HG03280 (cell line): ENCODE measurements around the gene SPON1.
A peak's percentile ranks its signal among the peaks of the same experiment; 100 is the strongest.
"Not testable (repeated sequence)": the region's sequence is repeated elsewhere in the genome, so short reads cannot be mapped to it uniquely, and the experiment has no call there.

Experiments used
- ATAC-seq: cut with Tn5 transposase; IDR thresholded peaks from one replicate; pipeline ENCODE4 v1.9.1; 2021; ENCODE audit warnings: mild to moderate bottlenecking, moderate library complexity; ENCODE audit not compliant: unreplicated experiment

The SPON1 gene

GRCh38 chr11:14261066-14261465 lies 298.5 kb downstream of the SPON1 start:
- ATAC-seq = no peak

GRCh38 chr11:14262271-14262846 lies 299.8 kb downstream of the SPON1 start:
- ATAC-seq = no peak

- ATAC-seq = no peak
Measured at GRCh38 chr11:14264966-14265365, 302.4 kb downstream of the SPON1 start.

- no peak for ATAC-seq
Measured at GRCh38 chr11:14266622-14267021, 304.1 kb downstream of the SPON1 start.

GRCh38 chr11:14267861-14268635 lies 305.5 kb downstream of the SPON1 start:
- ATAC-seq = no peak

GRCh38 chr11:14269692-14270573 lies 307.4 kb downstream of the SPON1 start:
- no peak for ATAC-seq

- ATAC-seq = no peak
Measured at GRCh38 chr11:14270690-14271542, 308.4 kb downstream of the SPON1 start.

- no peak for ATAC-seq
Measured at GRCh38 chr11:14273895-14274294, 311.4 kb downstream of the SPON1 start.

GRCh38 chr11:14275076-14275475 lies 312.6 kb downstream of the SPON1 start:
- no peak for ATAC-seq

- not testable (repeated sequence) for ATAC-seq
Measured at GRCh38 chr11:14278869-14279268, 316.3 kb downstream of the SPON1 start.

GRCh38 chr11:14288189-14288935 lies 325.8 kb downstream of the SPON1 start:
- no peak for ATAC-seq

- ATAC-seq = no peak
Measured at GRCh38 chr11:14290422-14290821, 327.9 kb downstream of the SPON1 start.

- ATAC-seq = no peak
Measured at GRCh38 chr11:14299921-14300320, 337.4 kb downstream of the SPON1 start.

- ATAC-seq = peak; percentile 75
Measured at GRCh38 chr11:14300661-14301304, 338.3 kb downstream of the SPON1 start.

- ATAC-seq = no peak
Measured at GRCh38 chr11:14304601-14305000, 342.1 kb downstream of the SPON1 start.

GRCh38 chr11:14305649-14306048 lies 343.1 kb downstream of the SPON1 start:
- no peak for ATAC-seq

- ATAC-seq = no peak
Measured at GRCh38 chr11:14306481-14306880, 344.0 kb downstream of the SPON1 start.

- peak; percentile 55 for ATAC-seq
Measured at GRCh38 chr11:14308114-14308896, 345.8 kb downstream of the SPON1 start.
